Natural killer cell (primary cell): ENCODE data around the gene MLLT1. TPM values are rescaled to one million over a fixed set of nuclear protein-coding genes. Genes with fewer than 3 reads are reported as not detected.
"Not testable (repeated sequence)": the region's sequence is repeated elsewhere in the genome, so short reads cannot be mapped to it uniquely, and the experiment has no call there.

Source experiments
- ATAC-seq, 3 donors: fragments of 150-1000 bp in 2 of 3; fragments of 200-7000 bp in 1 of 3; cut with Tn5 transposase; 1 replicate in 1 of 3; 2 replicates in 2 of 3; pipeline ENCODE4 v1.10.0; 2021; ENCODE audit warnings: mild to moderate bottlenecking in 2 of 3, moderate library complexity in 2 of 3
- DNase-seq, 2 donors: peaks; one replicate each; pipeline versions ENCODE4 v3.0.0 to v3.0.0-alpha.2; 2013 to 2021; ENCODE audit warnings: mixed read lengths in 1 of 2
- H3K27ac ChIP-seq: one replicate; pipeline ENCODE4 v1.5.1; 2013; ENCODE audit warnings: mild to moderate bottlenecking, low read length
- H3K27me3 ChIP-seq: one replicate; pipeline ENCODE4 v1.6.1; 2013; ENCODE audit warnings: low read length; ENCODE audit not compliant: control insufficient read depth, insufficient read depth
- H3K36me3 ChIP-seq: one replicate; pipeline ENCODE4 v1.6.1; 2013; ENCODE audit warnings: low read length; ENCODE audit not compliant: control insufficient read depth, insufficient read depth
- H3K4me1 ChIP-seq: one replicate; pipeline ENCODE4 v1.6.1; 2013; ENCODE audit warnings: low read length; ENCODE audit not compliant: control insufficient read depth, insufficient read depth
- H3K4me3 ChIP-seq: one replicate; pipeline ENCODE4 v1.5.1; 2013; ENCODE audit warnings: low read length
- H3K9me3 ChIP-seq: one replicate; pipeline ENCODE4 v1.6.1; 2013; ENCODE audit warnings: low read length; ENCODE audit not compliant: control insufficient read depth, insufficient read depth
- H3K27ac Mint-ChIP-seq, 2 donors: one replicate each; pipeline ENCODE4 v1.8.0; 2022; ENCODE audit warnings: mild to moderate bottlenecking in 2 of 2, mixed read lengths in 2 of 2, moderate library complexity in 1 of 2
- H3K27me3 Mint-ChIP-seq, 2 donors: one replicate each; pipeline ENCODE4 v1.8.0; 2022; ENCODE audit warnings: low read depth in 2 of 2, mixed read lengths in 2 of 2
- H3K36me3 Mint-ChIP-seq: one replicate; pipeline ENCODE4 v1.8.0; 2022; ENCODE audit warnings: mixed read lengths
- H3K4me1 Mint-ChIP-seq, 2 donors: one replicate each; pipeline ENCODE4 v1.8.0; 2022; ENCODE audit warnings: mixed read lengths in 2 of 2
- H3K4me3 Mint-ChIP-seq: one replicate; pipeline ENCODE4 v1.8.0; 2022; ENCODE audit warnings: mild to moderate bottlenecking, moderate library complexity, mixed read lengths
- H3K9me3 Mint-ChIP-seq, 2 donors: one replicate each; pipeline ENCODE4 v1.8.0; 2022; ENCODE audit warnings: mixed read lengths in 2 of 2
- WGBS: methylation state at CpG from one replicate; pipeline ENCODE4 v1.1.7; 2013; ENCODE audit warnings: missing lambda C conversion rate; ENCODE audit not compliant: insufficient coverage; 5-methylcytosine and 5-hydroxymethylcytosine counted together
- intact Hi-C: fragments of 100-400 bp; cut with micrococcal nuclease; formaldehyde crosslinking; loops from one replicate; pipeline ENCODE4 v1.14.2; 2022
- total RNA-seq, 4 donors: library from RNA; stranded (reverse); fragments of 120-200 nt in 1 of 4; gene quantifications; one replicate each; pipeline versions ENCODE4 v1.2.3 to v1.2.4, GENCODE V29; 2013 to 2022
- TF ChIP-seq, protein P1 (sequence below): fragments of 200-600 bp; IDR thresholded peaks from one replicate; pipeline ENCODE4 v1.8.0; 2022; ENCODE audit warnings: antibody characterized with exemption

Gene MLLT1
- total RNA-seq, 3 donors from 2014 or later (not counting 1 experiment from before 2014, with no cell fraction given), result 30.2 to 43.8 (median 36.6) TPM

DNA sequence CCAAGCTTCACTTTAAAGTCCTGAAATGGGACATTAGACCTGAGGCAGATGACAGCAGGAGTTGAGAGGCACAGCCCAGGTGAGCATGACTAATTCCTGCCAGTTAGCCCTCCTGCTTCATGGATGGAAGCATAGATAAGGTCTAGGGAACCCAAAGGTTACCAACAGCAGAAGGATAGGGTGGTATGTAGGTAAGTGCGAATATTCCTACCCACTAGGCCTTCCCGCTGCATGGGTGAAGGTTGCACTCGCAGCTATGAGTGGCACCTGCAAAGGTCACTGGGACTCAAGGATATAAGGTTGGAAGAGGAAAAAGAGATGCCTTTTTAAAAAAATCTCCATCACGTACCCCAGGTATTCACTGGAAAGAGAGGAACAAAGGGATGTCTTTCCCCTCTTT, 12.2 kb upstream of the MLLT1 start:
- Histone ChIP-seq H3K4me3 (no peak overlapping the region), H3K27ac (no peak overlapping the region), H3K9me3 (peaks cover 55% of the 10 kb centered on the region), H3K36me3 (no peaks in the 10 kb centered on the region), H3K4me1 (no peaks in the 10 kb centered on the region), H3K27me3 (no peaks in the 10 kb centered on the region)
- H3K36me3 Mint-ChIP-seq, result no peaks in the 10 kb centered on the region
- WGBS, result 72% methylated on average over 4 of the region's 4 CpGs
- H3K4me1 Mint-ChIP-seq, result no peaks in the 10 kb centered on the region
- H3K4me3 Mint-ChIP-seq, result no peak overlapping the region
- TF ChIP-seq, protein P1, sequence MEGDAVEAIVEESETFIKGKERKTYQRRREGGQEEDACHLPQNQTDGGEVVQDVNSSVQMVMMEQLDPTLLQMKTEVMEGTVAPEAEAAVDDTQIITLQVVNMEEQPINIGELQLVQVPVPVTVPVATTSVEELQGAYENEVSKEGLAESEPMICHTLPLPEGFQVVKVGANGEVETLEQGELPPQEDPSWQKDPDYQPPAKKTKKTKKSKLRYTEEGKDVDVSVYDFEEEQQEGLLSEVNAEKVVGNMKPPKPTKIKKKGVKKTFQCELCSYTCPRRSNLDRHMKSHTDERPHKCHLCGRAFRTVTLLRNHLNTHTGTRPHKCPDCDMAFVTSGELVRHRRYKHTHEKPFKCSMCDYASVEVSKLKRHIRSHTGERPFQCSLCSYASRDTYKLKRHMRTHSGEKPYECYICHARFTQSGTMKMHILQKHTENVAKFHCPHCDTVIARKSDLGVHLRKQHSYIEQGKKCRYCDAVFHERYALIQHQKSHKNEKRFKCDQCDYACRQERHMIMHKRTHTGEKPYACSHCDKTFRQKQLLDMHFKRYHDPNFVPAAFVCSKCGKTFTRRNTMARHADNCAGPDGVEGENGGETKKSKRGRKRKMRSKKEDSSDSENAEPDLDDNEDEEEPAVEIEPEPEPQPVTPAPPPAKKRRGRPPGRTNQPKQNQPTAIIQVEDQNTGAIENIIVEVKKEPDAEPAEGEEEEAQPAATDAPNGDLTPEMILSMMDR, result no peak
- DNase-seq (no peak), ATAC-seq (no peak)
- intact Hi-C loops, result no loop called here
- no peak overlapping the region for H3K27ac Mint-ChIP-seq
- peaks cover 2 to 17% of the 10 kb centered on the region in 2 donors for H3K9me3 Mint-ChIP-seq
- H3K27me3 Mint-ChIP-seq, result peaks cover 0 to 6% of the 10 kb centered on the region in 2 donors

DNA sequence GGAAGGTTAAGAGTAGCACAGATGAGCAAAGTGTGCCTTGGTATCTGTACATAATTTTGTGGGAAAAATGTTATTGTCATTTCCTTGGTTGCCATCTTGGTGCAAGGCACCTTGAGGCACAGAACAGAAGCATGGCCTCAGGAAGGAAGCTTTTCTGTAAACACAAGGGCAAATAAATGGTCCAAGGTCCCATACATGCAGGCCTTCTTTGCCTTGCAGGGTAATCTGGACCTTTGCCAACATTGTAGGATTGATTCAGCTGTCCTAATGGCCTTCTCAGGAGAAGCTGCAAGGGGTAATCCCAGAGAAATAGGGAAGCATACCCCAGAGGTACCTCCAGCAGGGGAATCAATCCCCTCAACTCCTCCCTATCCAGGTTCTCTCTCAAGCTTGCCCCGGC, 9.0 kb upstream of the MLLT1 start:
- no peaks in the 10 kb centered on the region for H3K27me3 ChIP-seq
- Mint-ChIP-seq H3K36me3 (no peaks in the 10 kb centered on the region), H3K9me3 (peaks cover 2 to 14% of the 10 kb centered on the region in 2 donors), H3K4me3 (no peak overlapping the region), H3K4me1 (no peaks in the 10 kb centered on the region), H3K27ac (no peak overlapping the region), H3K27me3 (no peaks in the 10 kb centered on the region)
- intact Hi-C loops, result no loop called here
- no peaks in the 10 kb centered on the region for H3K4me1 ChIP-seq
- no peak for ATAC-seq
- no peak overlapping the region for H3K27ac ChIP-seq
- H3K36me3 ChIP-seq, result no peaks in the 10 kb centered on the region
- TF ChIP-seq, protein P1, result no peak
- DNase-seq, result no peak
- WGBS, result 100% methylated on average over 1 of the region's 1 CpG
- H3K4me3 ChIP-seq, result no peak overlapping the region
- peaks cover 64% of the 10 kb centered on the region for H3K9me3 ChIP-seq

DNA sequence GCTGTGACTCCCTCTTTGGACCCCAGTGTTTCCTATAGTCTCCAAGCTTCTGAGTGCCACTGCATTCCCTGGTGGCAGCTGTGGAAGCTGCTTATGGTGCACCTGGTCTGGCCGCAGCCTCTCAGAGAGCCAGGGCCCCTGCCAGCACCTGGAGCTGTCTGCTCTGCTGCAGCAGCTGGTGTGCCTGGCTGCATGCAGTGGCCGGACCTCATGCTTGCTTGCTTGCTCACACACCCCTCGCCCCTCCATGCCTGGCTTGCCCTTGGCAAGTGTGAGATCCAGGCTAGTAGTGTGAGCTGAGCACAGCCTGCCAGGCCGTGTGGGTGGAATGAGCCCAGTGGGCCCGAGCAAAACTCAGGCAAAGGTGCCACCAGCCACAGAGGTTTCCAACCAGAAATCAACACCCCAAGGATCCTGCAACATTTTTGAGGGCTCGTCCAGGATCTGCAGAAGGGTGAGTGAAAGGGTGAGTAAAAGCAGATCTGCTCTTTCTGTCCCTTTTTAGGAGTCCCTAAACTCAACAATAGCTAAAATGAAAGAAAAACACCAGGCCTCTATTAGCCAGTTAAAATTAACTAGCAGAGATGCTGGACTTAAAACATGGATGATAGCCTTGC, 7.6 kb upstream of the MLLT1 start:
- Mint-ChIP-seq H3K36me3 (no peaks in the 10 kb centered on the region), H3K9me3 (peaks cover 2 to 14% of the 10 kb centered on the region in 2 donors), H3K27ac (no peak overlapping the region), H3K4me1 (no peaks in the 10 kb centered on the region), H3K4me3 (no peak overlapping the region), H3K27me3 (no peaks in the 10 kb centered on the region)
- Histone ChIP-seq H3K4me3 (no peak overlapping the region), H3K27ac (no peak overlapping the region), H3K36me3 (no peaks in the 10 kb centered on the region), H3K27me3 (no peaks in the 10 kb centered on the region), H3K9me3 (peaks cover 50% of the 10 kb centered on the region), H3K4me1 (no peaks in the 10 kb centered on the region)
- intact Hi-C loops, result no loop called here
- ATAC-seq, result no peak
- 90% methylated on average over 6 of the region's 6 CpGs for WGBS
- no peak for DNase-seq
- TF ChIP-seq, protein P1, result no peak

DNA sequence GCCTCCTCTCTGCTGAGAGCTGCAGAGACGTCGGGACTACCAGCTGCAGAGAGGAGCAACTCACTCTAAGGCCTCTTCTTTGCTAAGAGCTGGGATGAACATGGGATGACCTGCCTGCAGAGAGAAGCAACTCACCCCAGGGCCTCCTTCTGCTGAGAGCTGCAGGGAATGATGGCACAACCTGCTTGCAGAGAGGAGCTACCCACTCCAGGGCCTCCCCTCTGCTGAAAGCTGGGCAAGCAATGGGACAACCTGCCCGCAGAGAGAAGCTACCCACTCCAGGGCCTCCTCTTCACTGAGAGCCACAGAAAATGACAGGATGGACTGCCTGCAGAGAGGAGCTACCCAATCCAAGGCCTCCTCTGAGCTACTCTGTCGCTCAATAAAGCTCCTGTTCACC, 6.9 kb upstream of the MLLT1 start:
- no peaks in the 10 kb centered on the region for H3K27me3 ChIP-seq
- no peaks in the 10 kb centered on the region for H3K36me3 Mint-ChIP-seq
- DNase-seq (no peak), ATAC-seq (no peak)
- peaks cover 2 to 14% of the 10 kb centered on the region in 2 donors for H3K9me3 Mint-ChIP-seq
- TF ChIP-seq, protein P1, result no peak
- no peaks in the 10 kb centered on the region for H3K36me3 ChIP-seq
- intact Hi-C loops, result no loop called here
- H3K4me3 Mint-ChIP-seq, result no peak overlapping the region
- H3K9me3 ChIP-seq, result peaks cover 43% of the 10 kb centered on the region
- no peaks in the 10 kb centered on the region for H3K4me1 Mint-ChIP-seq
- 79% methylated on average over 4 of the region's 4 CpGs for WGBS
- no peak overlapping the region for H3K27ac Mint-ChIP-seq
- H3K27ac ChIP-seq, result no peak overlapping the region
- H3K4me1 ChIP-seq, result no peaks in the 10 kb centered on the region
- H3K4me3 ChIP-seq, result no peak overlapping the region
- no peaks in the 10 kb centered on the region for H3K27me3 Mint-ChIP-seq

DNA sequence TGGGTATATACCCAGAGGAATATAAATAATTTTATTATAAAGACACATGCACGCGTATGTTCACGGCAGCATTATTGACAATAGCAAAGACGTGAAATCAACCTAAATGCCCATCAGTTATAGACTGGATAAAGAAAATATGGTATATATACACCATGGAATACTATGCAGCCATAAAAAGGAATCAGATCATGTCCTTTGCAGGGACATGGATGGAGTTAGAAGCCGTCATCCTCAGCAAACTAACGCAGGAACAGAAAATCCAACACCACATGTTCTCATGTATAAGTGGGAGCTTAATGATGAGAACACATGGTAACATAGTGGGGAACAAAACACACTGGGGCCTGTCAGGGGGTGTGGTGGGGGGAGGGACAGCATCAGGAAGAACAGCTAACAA, 2.6 kb upstream of the MLLT1 start:
- not testable (repeated sequence) for H3K27ac Mint-ChIP-seq
- Mint-ChIP-seq H3K4me3 (peak overlapping the region; percentile 37), H3K4me1 (peaks cover 18 to 19% of the 10 kb centered on the region in 2 donors)

More for the DNA sequence above, 2.6 kb upstream of the MLLT1 start:
- DNase-seq, H3K4me3 ChIP-seq, H3K27ac ChIP-seq, H3K36me3 Mint-ChIP-seq, H3K27me3 ChIP-seq, ATAC-seq, H3K9me3 Mint-ChIP-seq, H3K36me3 ChIP-seq, H3K27me3 Mint-ChIP-seq, intact Hi-C loops: not testable (repeated sequence)
- Histone ChIP-seq H3K4me1 (peaks cover 25% of the 10 kb centered on the region), H3K9me3 (peaks cover 18% of the 10 kb centered on the region)
- no CpG with 5 or more reads among the region's 6 CpGs for WGBS
